GM19025 (cell line): ENCODE results near the gene PDZD8.
"Not testable (repeated sequence)": the region's sequence is repeated elsewhere in the genome, so short reads cannot be mapped to it uniquely, and the experiment has no call there.

Experiments used
- ATAC-seq: cut with Tn5 transposase; IDR thresholded peaks from one replicate; pipeline ENCODE4 v1.9.1; 2021; ENCODE audit warnings: mild to moderate bottlenecking, low read depth, moderate library complexity; ENCODE audit not compliant: unreplicated experiment

The PDZD8 gene

DNA sequence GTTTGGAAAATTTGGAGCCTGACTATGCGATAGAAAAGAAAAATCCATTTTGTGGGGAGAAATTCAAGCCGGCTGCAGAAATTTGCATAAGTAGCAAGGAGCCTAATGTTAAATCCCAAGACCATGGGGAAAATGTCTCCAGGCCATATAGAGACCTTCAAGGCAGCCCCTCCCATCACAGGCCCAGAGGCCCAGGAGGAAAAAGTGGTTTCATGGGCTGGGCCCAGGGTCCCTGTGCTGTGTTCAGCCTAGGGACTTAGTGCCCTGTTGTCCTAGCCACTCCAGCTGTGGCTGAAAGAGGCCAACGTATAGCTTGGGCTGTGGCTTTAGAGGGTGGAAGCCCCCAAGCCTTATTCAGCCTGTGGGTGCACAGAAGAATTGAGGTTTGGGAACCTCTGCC lies 71.8 kb downstream of the PDZD8 start:
- ATAC-seq, result not testable (repeated sequence)

DNA sequence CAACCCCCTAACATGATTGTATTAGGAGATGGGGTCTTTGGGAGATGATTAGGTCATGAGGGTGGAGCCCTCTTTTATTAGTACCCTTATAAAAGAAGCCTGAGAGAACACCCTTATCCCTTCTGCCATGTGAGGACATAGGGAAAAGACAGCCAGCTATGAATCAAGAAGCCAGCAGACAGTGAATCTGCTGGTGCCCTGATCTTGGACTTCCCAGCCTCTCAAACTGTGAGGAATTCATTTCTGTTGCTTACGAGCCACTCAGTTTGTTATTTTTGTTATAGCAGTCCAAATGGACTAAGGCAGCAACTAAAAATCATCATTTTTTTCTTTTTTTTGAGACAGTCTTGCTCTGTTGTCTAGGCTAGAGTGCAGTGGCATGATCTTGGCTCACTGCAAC lies 74.6 kb downstream of the PDZD8 start:
- ATAC-seq, result no peak

DNA sequence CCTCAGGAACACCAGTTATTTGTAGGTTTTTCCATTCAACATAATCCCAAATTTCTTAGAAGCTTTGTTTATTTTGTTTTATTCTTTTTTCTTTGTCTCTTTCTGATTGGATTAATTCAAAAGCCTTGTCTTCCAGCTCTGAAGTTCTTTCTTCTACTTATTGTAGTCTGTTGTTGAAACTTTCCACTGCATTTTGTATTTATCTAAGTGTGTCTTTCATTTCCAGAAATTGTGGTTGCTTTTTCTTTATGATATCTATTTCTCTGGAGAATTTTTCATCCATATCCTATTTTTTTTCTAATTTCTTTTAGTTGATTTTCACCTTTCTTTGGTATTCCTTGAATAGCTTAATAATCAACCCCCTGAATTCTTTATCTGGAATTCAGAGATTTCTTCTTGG lies 75.8 kb downstream of the PDZD8 start:
- ATAC-seq, result no peak

DNA sequence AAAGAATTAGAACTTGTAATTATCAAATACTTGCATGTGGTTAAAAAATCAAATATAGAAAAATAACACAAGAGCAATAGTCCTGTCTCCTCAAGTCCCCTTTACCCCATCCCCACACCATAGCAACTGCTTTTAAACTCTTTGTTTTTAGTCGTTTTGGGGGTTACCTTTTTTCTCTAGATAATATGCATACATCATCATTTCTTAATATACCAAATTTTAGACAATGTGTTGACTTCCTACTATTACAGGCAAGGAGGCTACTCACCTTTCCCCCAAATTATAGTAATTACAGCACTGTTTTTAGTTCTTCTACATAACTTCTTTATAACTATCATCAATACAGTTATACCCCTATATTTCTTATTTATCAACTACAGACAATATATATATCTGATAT lies 77.0 kb downstream of the PDZD8 start:
- no peak for ATAC-seq

DNA sequence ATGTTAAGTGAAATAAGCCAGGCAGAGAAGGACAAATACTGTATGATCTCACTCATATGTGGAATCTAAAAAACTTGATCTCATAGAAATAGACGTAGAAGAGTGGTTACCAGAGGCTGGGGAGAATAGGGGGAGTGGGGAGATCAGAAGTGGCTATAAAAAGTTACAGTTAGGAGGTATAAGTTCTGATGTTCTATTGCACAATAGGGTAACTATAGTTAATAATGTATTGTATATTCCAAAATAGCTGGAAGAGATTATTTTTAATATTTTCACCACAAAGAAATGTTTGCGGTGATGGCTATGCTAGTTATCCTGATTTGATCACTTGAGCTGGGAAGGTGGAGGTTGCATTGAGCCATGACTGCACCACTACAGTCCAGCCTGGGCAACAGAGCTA lies 80.5 kb downstream of the PDZD8 start:
- ATAC-seq, result no peak

DNA sequence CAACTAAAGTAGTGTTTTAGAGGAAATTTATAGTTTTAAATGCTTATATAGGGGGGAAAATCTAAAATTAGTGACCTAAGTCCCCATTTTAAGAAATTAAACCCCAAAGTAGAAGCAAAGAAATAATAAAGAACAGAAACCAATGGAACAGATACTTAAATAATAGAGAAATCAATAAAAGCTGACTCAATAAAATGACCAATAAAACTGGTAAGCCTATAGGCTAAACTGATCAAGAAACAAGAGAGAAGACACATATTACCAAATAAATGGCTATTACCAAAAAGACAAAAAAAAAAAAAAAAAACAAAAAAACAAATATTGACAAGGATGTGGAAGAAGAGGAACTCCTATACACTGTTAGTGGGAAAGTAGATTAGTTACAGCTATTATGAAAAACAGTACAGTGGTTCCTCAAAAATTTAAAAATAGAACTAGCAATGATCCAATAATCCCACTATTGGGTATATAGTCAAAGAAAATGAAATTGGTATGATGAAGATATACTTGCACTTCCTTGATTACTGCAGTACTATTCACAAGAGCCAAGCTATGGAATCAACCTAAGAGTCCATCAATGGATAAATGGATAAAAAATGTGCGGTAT lies 81.1 kb downstream of the PDZD8 start:
- no peak for ATAC-seq

DNA sequence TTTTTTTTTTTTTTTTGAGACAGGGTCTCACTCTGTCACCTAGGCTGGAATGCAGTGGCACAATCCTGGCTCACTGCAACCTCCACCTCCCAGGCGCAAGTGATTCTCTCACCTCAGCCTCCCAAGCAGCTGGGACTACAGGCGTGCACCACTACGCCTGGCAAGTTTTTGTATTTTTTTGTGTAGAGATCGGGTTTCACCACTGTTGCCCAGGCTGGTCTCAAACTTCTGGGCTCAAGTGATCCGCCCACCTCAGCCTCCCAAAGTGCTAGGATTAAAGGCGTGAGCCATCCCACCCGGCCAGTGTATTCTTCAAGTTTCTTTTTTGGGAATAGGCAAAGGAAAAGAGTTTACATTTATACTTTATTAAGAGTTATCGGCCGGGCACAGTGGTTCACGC lies 84.4 kb downstream of the PDZD8 start:
- ATAC-seq, result not testable (repeated sequence)

DNA sequence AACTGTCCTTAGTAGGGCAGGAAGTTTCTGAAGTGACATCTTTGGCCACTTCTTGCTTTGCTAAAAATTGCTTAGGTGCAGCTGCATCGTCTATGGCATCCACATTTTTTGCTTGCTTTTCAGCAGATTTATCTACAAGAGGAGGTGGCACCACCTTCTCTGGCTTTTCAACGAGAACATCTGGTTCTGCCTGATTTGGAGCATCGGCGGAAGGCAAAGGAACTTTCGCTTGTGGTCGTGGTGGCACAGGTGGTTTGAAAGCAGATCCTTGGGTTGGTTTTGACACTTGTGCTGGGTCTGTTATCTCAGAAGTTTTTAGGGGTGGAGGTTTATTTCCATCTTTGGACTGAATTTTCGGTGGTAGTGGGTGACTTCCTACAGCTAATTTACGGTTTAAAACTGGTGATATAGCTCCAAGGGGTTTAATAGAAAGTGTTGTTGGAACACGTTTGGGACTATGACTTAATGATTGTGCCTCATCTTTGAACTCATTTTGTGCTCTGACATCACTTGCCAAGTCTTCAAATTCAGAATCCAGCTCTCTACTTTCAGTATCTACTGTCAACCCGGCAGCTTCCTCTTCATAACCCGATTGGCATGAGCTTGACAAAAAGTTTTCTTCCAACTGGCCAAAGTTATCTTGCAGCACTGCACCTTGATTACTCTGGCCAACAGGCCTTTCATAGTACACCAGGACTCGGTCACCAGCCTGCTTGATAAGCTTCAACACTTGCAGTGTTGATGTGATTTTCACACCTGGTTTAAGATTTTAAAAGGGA lies 90.3 kb downstream of the PDZD8 start:
- ATAC-seq, result no peak

DNA sequence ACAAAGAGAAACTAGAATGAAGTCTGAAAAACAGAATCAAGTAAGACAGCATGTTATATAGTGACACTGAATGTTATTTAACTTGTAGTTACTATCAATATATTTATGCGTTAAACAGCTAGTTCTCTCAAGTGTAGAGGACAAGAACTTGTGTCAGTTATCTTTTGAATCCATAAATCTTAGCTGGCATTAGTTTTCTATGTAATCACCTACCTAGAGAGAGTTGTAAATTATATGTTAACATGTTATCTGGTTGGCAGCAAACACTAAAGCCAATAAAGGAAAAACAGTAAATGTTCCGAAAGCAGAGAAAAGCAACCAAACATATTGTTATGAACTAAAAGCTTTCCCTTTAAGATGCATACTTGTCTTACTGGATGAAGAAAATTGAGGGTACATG lies 97.6 kb downstream of the PDZD8 start:
- no peak for ATAC-seq

DNA sequence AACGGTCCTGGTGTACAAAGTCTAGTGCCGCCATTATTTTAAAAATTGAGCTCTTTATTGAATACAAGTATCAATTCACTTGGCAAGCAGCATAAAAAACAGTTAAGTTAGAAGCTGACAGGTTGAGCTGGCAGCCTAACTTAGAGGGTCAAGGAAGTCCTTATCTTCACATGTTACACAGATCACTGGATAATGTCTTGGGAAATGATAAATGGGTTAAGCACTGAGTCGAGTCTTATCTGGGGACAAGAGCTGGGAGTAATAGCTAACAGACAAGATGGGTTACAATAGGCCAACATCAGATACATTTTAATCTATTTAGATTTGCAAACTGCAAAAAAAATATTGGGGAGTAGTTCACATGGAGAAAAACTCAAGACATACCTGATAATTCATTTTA lies 100.1 kb downstream of the PDZD8 start:
- ATAC-seq, result no peak

DNA sequence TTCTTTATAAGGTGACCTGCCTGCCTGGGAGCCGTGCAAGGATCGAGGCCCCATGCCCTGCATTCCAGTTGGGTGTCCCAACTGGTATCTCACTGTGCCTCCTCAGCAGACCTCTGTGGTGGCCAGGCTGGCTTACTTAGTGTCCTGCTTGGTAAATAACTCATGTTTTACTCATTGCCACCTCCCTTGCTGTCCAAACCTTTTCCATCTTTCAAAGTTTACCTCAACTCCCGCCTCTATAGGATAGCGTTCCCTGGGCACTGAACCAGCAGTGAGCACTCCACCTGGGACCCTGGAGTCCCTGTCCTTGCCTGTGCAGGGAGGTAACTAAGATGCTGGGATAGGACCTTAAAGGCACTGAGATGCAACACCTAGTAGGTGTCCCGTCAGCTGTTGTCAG lies 100.7 kb downstream of the PDZD8 start:
- ATAC-seq, result no peak

DNA sequence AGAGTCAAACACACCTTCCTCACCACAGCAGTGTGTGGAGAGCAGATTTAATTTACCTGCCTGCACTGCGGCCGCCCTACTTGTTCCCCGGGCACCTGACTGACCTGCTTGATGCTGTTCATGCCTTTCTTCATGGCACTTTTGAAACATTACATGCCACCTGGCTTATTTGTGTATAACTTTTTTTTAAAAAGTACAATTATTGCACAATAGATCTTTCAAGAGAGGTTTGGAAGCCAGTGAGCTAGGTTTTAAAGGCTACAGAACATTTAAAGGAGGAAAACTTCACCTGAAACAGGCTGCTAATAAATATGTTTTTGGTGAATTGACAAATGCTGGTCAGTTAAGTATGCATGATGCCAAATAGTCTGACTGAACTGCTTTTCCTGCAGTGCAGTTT lies 101.3 kb downstream of the PDZD8 start:
- ATAC-seq, result no peak

DNA sequence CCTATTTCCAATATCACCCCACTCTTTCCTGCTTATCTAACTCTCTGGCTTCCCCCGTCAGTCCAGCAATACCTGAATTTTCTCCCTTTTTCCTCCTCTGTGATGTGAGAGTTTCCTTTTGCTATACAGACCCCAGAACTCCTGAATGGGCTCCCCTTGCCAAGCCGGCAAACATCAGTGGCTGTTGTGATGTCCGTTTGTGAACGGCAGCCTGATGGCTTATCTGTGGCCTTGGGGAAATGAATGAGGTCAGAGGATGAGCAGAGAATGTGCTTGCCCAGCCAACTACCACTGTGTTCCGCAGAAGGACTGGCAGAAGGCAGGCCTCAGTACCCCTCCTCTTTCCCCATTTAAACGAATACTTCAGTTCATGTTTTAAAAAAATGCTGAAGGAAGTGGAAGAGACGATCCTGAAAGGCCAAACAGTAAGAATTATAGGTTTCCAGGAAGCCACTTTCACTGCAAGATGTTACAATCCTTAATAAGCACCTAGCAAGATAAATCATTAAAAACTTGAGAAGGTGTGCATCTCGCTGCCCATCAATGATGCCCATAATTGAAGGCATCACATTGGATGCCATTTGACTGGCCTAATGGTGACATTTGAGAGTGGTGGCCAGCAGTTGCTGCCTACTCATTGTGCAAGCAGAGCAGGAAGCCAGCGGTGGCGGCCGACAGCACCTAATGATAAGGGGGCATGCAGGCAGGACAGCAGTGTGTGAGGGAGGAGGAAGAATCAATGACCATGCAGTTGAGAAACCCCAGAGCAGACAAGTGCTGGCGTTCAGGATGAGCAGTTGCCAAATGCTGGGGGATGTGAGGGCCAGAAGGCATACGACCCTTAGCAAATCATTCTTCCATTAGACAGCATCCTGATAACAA lies 102.8 kb downstream of the PDZD8 start:
- no peak for ATAC-seq

DNA sequence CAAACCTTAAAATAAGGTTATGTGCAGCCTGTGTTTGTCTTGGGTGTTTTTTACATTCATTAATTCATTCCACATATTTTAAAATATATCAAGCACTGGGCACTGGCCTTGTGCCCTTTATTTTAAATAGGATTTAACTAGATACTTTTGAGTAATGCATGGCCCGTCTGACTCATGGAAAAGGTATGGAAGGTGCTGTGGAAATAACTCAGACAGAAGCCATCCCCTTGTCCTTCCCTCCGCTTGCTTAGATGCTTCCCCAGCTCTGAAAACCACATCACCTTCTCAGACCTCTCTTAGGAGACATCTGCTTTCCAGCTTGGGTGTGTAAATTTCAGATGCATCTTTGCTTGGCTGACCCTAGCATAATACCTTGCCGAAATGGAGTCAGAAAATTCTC lies 103.8 kb downstream of the PDZD8 start:
- no peak for ATAC-seq

DNA sequence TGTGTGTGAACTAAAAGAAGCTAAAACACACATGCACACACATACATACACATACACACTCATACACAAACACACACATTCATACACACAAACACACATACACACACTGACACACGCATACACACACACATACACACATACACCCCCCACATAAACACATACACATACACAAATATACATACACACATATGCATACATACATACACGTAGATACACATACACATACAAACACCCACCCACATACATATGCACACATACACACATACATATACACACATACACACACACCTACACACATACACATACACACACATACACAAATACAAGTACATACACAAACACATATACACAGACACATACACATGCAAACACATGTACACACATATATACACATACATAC lies 106.3 kb downstream of the PDZD8 start:
- no peak for ATAC-seq

DNA sequence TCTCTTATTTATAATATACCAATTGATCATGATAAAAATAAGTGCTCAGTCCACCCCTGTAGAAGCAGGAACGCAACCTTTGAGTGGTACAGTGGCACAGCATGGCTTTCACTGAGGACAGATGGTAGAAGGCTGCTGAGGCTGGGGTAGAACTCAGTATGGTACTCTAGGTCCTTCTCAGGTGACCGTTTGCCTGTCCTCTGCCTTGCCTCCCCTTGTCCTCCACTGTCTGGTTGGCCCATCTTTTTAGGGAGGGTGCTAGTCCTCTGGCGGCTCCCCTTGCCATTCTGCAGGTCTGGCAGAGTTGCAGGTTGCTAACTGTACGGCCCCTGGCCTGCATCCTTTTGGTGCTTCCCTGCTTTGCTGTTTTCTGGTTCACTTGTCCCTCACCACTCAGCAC lies 107.0 kb downstream of the PDZD8 start:
- no peak for ATAC-seq

DNA sequence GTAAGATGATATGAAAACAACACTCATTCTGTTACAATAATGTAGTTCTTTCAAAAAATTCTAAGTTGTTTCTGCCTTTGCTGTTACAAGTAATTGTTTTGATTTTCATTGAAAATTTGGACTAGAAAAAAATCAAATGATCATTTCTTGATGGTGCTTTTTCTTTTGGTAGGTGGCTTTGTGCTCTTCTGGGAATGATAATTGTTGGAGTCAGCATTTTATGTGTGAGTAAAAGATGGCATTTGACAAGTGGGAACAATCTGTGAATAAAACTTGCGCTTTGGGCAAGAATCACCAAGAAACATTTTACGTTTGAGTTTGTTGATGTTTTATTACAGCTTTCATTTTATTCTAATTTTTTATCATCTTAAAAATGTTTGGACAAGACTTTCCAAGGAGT lies 108.4 kb downstream of the PDZD8 start:
- no peak for ATAC-seq

DNA sequence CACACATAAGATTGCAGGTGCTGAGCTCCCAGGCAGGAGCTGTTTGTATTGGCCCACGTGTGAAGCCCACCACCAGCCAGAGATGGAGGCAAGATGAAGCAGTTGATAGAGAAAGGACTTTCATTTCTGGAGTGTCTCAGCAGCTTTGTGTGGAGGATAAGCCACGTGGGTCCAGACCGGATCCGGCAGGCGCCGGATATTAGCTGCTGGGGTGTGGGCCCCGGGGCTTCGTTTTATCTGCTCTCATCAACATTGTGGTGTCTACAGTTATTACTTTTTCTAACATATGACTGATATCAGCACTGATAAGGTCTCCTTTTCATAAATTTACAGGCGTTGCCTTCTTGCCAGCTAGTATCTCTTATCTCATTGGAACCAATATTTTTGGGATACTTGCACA lies 108.8 kb downstream of the PDZD8 start:
- no peak for ATAC-seq

DNA sequence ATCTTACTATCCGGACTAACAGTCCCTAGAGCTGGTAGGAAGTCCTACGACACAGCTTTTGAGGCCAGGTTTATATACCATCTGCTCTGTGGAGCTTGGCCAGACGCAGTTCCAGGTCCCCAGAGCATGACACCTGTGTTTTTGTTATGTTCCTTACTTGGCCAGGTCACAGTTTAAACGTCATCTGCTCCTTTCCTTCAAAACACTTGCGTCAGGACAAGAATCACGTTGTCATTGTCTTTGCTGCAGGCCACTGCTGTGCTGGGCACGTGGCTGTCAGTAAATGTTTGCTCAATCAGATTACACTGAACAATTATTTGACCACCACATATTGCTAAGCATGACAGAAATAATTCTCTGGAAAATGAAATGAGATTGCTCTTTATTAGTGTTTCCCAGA lies 110.5 kb downstream of the PDZD8 start:
- no peak for ATAC-seq

DNA sequence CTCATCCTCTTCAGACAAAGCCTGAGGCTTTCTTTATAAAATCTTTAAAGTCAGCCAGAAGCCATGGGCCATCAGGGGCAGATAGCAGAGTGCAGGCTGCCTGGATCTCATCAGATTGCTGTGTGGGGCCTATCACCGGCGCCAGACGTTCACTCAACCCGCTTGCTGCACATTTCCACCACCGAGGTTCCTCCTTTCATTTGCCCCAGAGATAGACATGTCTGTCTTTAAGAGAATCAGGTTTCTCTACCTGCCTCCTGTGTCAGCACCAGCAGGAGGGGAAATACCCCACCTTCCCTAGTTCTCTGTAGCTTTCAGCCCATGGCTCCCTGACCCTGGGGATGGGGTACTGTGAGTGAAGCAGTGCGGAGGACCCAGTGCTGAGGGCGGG lies 112.3 kb downstream of the PDZD8 start:
- no peak for ATAC-seq

DNA sequence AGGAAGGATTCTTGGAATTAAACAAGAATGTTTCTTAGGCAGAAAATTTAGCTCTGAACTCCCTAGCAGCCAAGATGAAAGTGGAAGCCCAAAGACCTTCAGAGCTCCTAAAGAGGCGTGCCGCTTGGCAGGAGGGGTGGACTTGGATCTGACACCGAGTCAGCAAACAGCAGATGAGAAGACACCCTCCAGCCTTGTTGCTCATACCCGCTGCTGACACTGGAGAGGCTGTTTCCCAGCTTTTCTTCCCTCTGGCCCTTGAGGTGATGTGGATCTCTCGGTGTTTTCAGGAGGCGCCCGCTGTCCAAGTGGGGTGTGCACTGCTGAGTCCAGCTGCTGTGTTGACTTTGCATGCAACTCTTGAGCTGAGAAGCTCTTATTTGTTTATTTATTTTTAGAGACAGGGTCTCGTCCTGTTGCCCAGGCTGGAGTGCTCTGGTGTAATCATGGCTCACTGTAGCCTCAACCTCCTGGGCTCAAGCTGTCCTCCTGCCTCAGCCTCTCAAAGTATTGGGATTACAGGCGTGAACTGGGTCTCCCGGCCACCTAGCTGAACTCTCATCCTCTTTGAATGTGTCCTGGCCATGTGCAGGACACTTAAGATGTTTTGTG lies 112.8 kb downstream of the PDZD8 start:
- ATAC-seq, result no peak
